CD4-positive, alpha-beta memory T cell (primary cell): ENCODE results near the gene NF2. TPM values are rescaled to one million over a fixed set of nuclear protein-coding genes. Genes with fewer than 3 reads are reported as not detected.
"Not testable (repeated sequence)": the region's sequence is repeated elsewhere in the genome, so short reads cannot be mapped to it uniquely, and the experiment has no call there.

Experiments used
- CTCF ChIA-PET: fragments of 350-600 bp; sonication (Branson Sonifier 250); formaldehyde crosslinking; loops from one replicate; lab custom pipeline; 2021; ENCODE audit warnings: inconsistent platforms; ENCODE audit not compliant: partially characterized antibody; lab: Charles Lee
- POLR2A ChIA-PET: fragments of 350-600 bp; sonication (Branson Sonifier 250); formaldehyde crosslinking; loops from one replicate; lab custom pipeline; 2021; ENCODE audit not compliant: partially characterized antibody; lab: Charles Lee
- DNase-seq, 5 donors: peaks; one replicate each; pipeline versions ENCODE4 v3.0.0 to v3.0.0-alpha.2; 2020 to 2022; ENCODE audit warnings: mixed read lengths in 1 of 5
- H3K27ac ChIP-seq: one replicate; pipeline ENCODE4 v1.7.0; 2013; ENCODE audit warnings: low read depth, low read length
- H3K27me3 ChIP-seq: 2 replicates; pipeline ENCODE4 v1.7.0; 2013; ENCODE audit warnings: mild to moderate bottlenecking, low read length, moderate library complexity; ENCODE audit not compliant: insufficient read depth
- H3K36me3 ChIP-seq: 2 replicates; pipeline ENCODE4 v1.7.0; 2013; ENCODE audit warnings: mild to moderate bottlenecking, low read length, moderate library complexity; ENCODE audit not compliant: insufficient read depth
- H3K4me1 ChIP-seq: 2 replicates; pipeline ENCODE4 v1.7.0; 2013; ENCODE audit warnings: mild to moderate bottlenecking, low read length, moderate library complexity; ENCODE audit not compliant: insufficient read depth
- H3K4me3 ChIP-seq, 2 donors: one replicate each; pipeline ENCODE4 v1.7.0; 2013; ENCODE audit warnings: low read length in 2 of 2, mild to moderate bottlenecking in 1 of 2
- H3K9me3 ChIP-seq, 2 donors: one replicate each; pipeline ENCODE4 v1.7.0; 2013; ENCODE audit warnings: low read length in 2 of 2, control low read depth in 1 of 2; ENCODE audit not compliant: control insufficient read depth in 1 of 2
- H3K27ac Mint-ChIP-seq, 7 donors: one replicate each; pipeline ENCODE4 v1.8.0; 2020 to 2021; ENCODE audit warnings: mixed read lengths in 7 of 7, mild to moderate bottlenecking in 6 of 7, inconsistent platforms in 3 of 7, moderate library complexity in 3 of 7
- H3K27me3 Mint-ChIP-seq, 2 donors: one replicate each; pipeline ENCODE4 v1.8.0; 2020 to 2021; ENCODE audit warnings: mixed read lengths in 2 of 2
- H3K36me3 Mint-ChIP-seq, 2 donors: one replicate each; pipeline ENCODE4 v1.8.0; 2020 to 2021; ENCODE audit warnings: mixed read lengths in 2 of 2, inconsistent platforms in 1 of 2, mild to moderate bottlenecking in 1 of 2
- H3K4me1 Mint-ChIP-seq, 4 donors: one replicate each; pipeline ENCODE4 v1.8.0; 2020 to 2021; ENCODE audit warnings: mixed read lengths in 4 of 4, mild to moderate bottlenecking in 1 of 4
- H3K4me3 Mint-ChIP-seq, 8 donors: one replicate each; pipeline ENCODE4 v1.8.0; 2020 to 2021; ENCODE audit warnings: mixed read lengths in 8 of 8, mild to moderate bottlenecking in 7 of 8, moderate library complexity in 6 of 8, inconsistent platforms in 3 of 8
- H3K9me3 Mint-ChIP-seq, 8 donors: one replicate each; pipeline ENCODE4 v1.8.0; 2020 to 2021; ENCODE audit warnings: mixed read lengths in 8 of 8, mild to moderate bottlenecking in 5 of 8, inconsistent platforms in 3 of 8, moderate library complexity in 1 of 8
- intact Hi-C: fragments of 100-400 bp; cut with micrococcal nuclease; formaldehyde crosslinking; loops from one replicate; pipeline ENCODE4 v1.15.1; 2023
- polyA plus RNA-seq, 2 donors: library from polyadenylated mRNA; unstranded; fragments of 300-500 nt; fragmentation: Illumina TruSeq; gene quantifications; one replicate each; pipeline ENCODE4 v1.2.3, GENCODE V29; 2021
- total RNA-seq, 2 experiments: library from RNA; stranded (reverse); gene quantifications; one replicate each; pipeline ENCODE4 v1.2.3, GENCODE V29; 2021

NF2 gene
- total RNA-seq (10 to 100 TPM; 28.3 to 31.4 TPM), polyA plus RNA-seq (10 to 100 TPM; 11.7 to 20.0 TPM)

DNA sequence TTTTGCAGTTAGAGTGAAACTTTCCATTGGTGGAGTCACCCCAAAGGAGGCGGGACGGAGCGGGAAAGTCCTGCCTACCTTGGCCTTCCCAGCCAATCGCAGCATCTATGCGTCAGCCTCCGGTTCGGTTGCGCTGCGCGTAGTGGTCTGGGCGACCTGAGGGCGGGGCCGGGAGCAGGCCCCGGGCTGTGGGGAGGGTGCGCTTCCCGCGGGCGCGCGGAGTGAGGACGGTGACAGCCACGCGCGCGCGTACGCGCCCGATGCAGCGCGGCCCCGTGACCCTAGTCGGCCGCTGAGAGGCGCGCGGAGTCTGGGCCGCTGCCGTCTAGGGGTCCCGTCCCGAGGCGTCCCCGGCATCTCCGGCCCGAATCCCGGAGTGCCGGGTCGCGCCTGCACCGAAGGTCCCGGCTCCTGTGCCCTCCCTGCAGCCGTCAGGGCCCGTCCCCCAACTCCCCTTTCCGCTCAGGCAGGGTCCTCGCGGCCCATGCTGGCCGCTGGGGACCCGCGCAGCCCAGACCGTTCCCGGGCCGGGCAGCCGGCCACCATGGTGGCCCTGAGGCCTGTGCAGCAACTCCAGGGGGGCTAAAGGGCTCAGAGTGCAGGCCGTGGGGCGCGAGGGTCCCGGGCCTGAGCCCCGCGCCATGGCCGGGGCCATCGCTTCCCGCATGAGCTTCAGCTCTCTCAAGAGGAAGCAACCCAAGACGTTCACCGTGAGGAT lies at the start of gene NF2:
Gene NF2, plus strand, starts transcription at position 276 of the 718 bp plus-strand sequence. Its CDS starts 366 bp downstream, at position 642.
- H3K36me3 Mint-ChIP-seq, result peaks cover 0 to 16% of the 10 kb centered on the region in 2 donors
- Histone ChIP-seq H3K4me1 (peaks cover 21% of the 10 kb centered on the region), H3K9me3 (no peaks in the 10 kb centered on the region), H3K4me3 (peak within 1 kb of the TSS; percentile 79 to 88), H3K27ac (peak within 1 kb of the TSS; percentile 88), H3K27me3 (no peaks in the 10 kb centered on the region), H3K36me3 (no peaks in the 10 kb centered on the region)
- H3K27me3 Mint-ChIP-seq, result no peaks in the 10 kb centered on the region
- H3K4me3 Mint-ChIP-seq, result peak within 1 kb of the TSS; percentile 90 to 99 (median 96)
- intact Hi-C loops, result loop anchor here (1.0 to 5.0 kb wide), 8 partner anchors 13 to 989 kb away; partner anchors contain the start of genes EWSR1, MTMR3, NIPSNAP1 and PES1
- H3K9me3 Mint-ChIP-seq, result no peaks in the 10 kb centered on the region
- POLR2A ChIA-PET, result interaction anchor here (0.6 to 2.3 kb wide), 18 partner anchors 8 to 820 kb away, joined by 3 to 24 read pairs (median 4); partner anchors contain the start of genes ASCC2, CCDC157, NIPSNAP1 and SF3A1
- peak within 1 kb of the TSS; percentile 80 to 98 (median 97) for H3K27ac Mint-ChIP-seq
- CTCF ChIA-PET, result interaction anchor here (0.9 to 3.5 kb wide), 8 partner anchors 8 to 49 kb away, joined by 3 to 34 read pairs (median 8); no protein-coding TSS in a partner anchor
- peaks cover 11 to 39% (median 21%) of the 10 kb centered on the region in 4 donors for H3K4me1 Mint-ChIP-seq
- peak; percentile 98 to 99 (median 99) for DNase-seq

DNA sequence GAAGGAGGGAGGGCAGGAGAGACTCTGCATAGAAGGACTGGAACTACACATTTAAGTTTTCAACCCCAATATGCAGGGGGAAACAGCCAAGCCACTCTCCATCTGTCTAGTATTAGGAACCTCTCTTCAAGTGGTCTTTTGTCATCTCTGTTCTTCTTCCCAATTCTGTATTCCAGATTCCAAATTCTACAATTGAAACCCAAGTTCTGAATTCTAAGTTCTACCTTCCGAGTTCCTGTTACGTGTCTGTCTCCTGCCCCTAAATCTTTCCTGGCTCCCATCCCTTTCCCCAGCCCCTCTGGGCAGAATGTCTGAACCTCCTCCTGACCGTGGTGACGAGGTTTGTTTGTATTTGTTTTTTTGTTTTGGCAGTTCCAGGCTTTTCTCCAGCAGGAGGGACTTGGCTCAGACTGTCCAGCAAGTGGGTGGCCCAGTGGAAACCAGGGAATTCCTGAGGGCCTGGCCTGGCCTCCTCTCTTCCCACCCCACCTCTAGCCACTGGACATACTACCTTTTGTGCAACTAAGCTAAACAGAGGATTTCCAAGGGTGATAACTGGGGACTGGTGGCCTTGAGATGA lies 48.3 kb upstream of the NF2 start:
- H3K27me3 Mint-ChIP-seq, result no peaks in the 10 kb centered on the region
- peaks cover 9 to 32% (median 18%) of the 10 kb centered on the region in 4 donors for H3K4me1 Mint-ChIP-seq
- H3K4me3 Mint-ChIP-seq, result peak overlapping the region in 7 of 8 donors; percentile 11 to 63 (median 31)
- DNase-seq, result no peak
- ChIA-PET CTCF (interaction anchor here (0.8 to 1.9 kb wide), 5 partner anchors 15 to 534 kb away, joined by 3 to 13 read pairs (median 4); no protein-coding TSS in a partner anchor), POLR2A (interaction anchor here (0.5 to 2.3 kb wide), 5 partner anchors 15 to 531 kb away, joined by 3 to 24 read pairs (median 3); partner anchors contain the start of genes ASCC2 and NF2)
- no peak overlapping the region for H3K4me3 ChIP-seq
- H3K36me3 ChIP-seq, result peaks cover 14% of the 10 kb centered on the region
- peaks cover 8% of the 10 kb centered on the region for H3K4me1 ChIP-seq
- H3K9me3 ChIP-seq, result no peaks in the 10 kb centered on the region
- peaks cover 0 to 3% (median 0%) of the 10 kb centered on the region in 8 donors for H3K9me3 Mint-ChIP-seq
- H3K36me3 Mint-ChIP-seq, result peaks cover 28 to 47% of the 10 kb centered on the region in 2 donors
- intact Hi-C loops, result no loop called here
- H3K27ac ChIP-seq, result no peak overlapping the region
- no peaks in the 10 kb centered on the region for H3K27me3 ChIP-seq
- peak overlapping the region; percentile 62 to 99 (median 78) for H3K27ac Mint-ChIP-seq

DNA sequence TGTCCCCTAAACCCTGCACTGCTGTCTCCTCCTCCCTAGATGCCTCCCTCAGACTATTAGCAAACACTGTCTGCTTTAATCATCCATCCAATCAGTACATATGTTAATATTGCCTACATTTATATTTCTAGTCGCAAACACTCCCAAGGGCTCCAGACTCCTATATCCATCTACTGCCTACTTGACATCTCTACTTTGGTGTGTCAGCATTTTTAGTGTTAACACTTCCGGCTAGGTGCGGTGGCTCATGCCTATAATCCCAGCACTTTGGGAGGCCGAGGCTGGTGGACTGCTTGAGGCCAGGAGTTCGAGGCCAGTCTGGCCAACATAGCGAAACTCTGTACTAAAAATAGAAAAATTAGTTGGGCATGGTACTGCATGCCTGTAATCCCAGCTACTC lies 44.4 kb upstream of the NF2 start:
- peaks cover 31% of the 10 kb centered on the region for H3K36me3 ChIP-seq
- DNase-seq, result no peak
- ChIA-PET POLR2A (interaction anchor here (0.6 kb wide), 1 partner anchor 476 kb away, joined by 3 read pairs; no protein-coding TSS in a partner anchor), CTCF (no interaction called here)
- Mint-ChIP-seq H3K36me3 (peaks cover 36 to 57% of the 10 kb centered on the region in 2 donors), H3K27ac (peak overlapping the region in 1 of 7 donors; percentile 11), H3K27me3 (no peaks in the 10 kb centered on the region), H3K4me1 (peaks cover 0 to 6% (median 3%) of the 10 kb centered on the region in 4 donors), H3K9me3 (peaks cover 0 to 3% (median 0%) of the 10 kb centered on the region in 8 donors), H3K4me3 (no peak overlapping the region)
- peaks cover 5% of the 10 kb centered on the region for H3K4me1 ChIP-seq
- H3K9me3 ChIP-seq, result no peaks in the 10 kb centered on the region
- intact Hi-C loops, result no loop called here
- no peak overlapping the region for H3K27ac ChIP-seq
- H3K4me3 ChIP-seq, result no peak overlapping the region
- no peaks in the 10 kb centered on the region for H3K27me3 ChIP-seq

DNA sequence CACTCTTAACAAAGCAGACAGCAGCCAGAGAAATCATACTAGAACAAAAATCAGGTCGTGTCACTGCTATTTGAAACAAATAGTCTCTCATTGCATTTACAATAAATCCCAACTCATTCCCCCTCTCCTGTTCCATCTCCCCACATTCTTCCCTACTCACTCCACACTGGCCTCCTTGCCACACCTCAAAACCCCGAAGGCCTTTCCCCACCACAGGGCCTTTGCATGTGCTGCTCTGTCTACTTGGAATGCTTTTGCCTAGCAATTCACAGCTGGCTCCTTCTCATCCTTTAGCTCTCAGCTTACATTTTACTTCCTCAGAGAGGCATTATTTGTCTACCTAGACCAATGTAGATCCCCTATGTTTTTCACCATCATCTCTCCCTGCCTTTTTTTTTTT lies 43.6 kb upstream of the NF2 start:
- POLR2A ChIA-PET, result no interaction called here
- Mint-ChIP-seq H3K27ac (peak overlapping the region in 3 of 7 donors; percentile 37 to 41 (median 38)), H3K4me3 (no peak overlapping the region), H3K27me3 (no peaks in the 10 kb centered on the region), H3K4me1 (peaks cover 0 to 2% (median 1%) of the 10 kb centered on the region in 4 donors), H3K9me3 (peaks cover 0 to 3% (median 0%) of the 10 kb centered on the region in 8 donors), H3K36me3 (peaks cover 39 to 55% of the 10 kb centered on the region in 2 donors)
- Histone ChIP-seq H3K27ac (no peak overlapping the region), H3K27me3 (no peaks in the 10 kb centered on the region), H3K36me3 (peaks cover 31% of the 10 kb centered on the region), H3K9me3 (no peaks in the 10 kb centered on the region), H3K4me3 (no peak overlapping the region), H3K4me1 (no peaks in the 10 kb centered on the region)
- DNase-seq, result no peak
- CTCF ChIA-PET, result no interaction called here
- intact Hi-C loops, result no loop called here

DNA sequence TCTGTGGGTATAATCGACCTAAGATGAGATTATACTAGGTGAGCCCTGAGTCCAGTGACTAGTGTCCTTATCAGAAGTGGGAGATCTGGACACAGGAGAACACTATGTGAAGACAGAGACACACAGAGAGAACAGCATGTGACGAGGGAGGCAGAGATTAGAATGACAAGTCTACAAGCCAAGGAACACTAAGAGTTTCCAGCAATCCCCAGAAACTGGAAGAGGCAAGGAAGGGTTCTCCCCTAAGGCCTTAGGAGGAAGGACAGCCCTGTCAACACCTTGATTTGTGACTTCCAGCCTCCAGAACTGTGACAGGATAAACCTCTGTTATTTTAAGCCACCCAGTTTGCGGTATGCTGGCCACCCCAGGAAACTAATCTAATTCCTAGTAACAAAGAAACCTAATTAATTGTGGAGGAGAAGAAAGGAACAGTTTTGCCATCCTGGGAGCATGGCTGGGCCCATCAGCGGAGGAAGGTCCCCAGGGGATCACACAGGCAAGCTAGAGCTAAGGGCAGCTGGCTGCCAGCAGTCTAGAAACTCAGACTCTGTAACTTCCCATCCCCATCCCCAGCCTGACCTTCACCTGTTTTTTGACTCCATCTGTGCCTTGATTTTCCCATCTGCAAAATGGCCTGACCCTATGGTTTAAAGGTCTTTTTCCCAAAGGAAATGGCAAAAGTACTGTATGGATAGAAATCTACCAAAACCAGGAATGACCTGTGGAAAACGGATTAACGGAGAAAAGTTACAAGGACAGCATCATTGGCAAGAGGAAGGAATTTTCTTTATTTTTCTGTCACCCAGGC lies 39.6 kb upstream of the NF2 start:
- Histone ChIP-seq H3K36me3 (peaks cover 18% of the 10 kb centered on the region), H3K4me1 (no peaks in the 10 kb centered on the region), H3K9me3 (no peaks in the 10 kb centered on the region), H3K4me3 (no peak overlapping the region), H3K27ac (no peak overlapping the region), H3K27me3 (no peaks in the 10 kb centered on the region)
- Mint-ChIP-seq H3K9me3 (peaks cover 0 to 1% (median 0%) of the 10 kb centered on the region in 8 donors), H3K27ac (peak overlapping the region in 2 of 7 donors; percentile 35 to 57), H3K4me1 (peaks cover 0 to 1% (median 0%) of the 10 kb centered on the region in 4 donors), H3K4me3 (no peak overlapping the region), H3K27me3 (no peaks in the 10 kb centered on the region), H3K36me3 (peaks cover 42 to 47% of the 10 kb centered on the region in 2 donors)
- intact Hi-C loops, result no loop called here
- CTCF ChIA-PET, result no interaction called here
- POLR2A ChIA-PET, result no interaction called here
- DNase-seq, result no peak

DNA sequence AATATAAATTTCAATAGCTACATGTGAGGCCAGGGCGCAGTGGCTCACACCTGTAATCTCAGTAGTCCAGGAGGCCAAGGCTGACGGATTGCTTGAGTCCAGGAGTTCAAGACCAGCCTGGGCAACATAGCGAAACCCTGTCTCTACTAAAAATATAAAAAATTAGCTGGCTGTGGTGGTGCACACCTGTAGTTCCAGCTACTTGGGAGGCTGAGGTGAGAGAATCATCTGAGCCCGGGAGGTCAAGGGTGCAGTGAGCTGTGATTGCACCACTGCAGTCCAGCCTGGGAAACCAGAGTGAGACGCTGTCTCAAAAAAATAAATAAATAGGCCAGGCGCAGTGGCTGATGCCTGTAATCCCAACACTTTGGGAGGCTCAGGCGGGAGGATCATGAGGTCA lies 36.9 kb upstream of the NF2 start:
- H3K9me3 ChIP-seq, H3K27me3 ChIP-seq, DNase-seq, H3K4me3 ChIP-seq, intact Hi-C loops, H3K4me3 Mint-ChIP-seq, H3K4me1 Mint-ChIP-seq, H3K27ac Mint-ChIP-seq, H3K9me3 Mint-ChIP-seq, H3K27ac ChIP-seq, H3K4me1 ChIP-seq, H3K27me3 Mint-ChIP-seq: not testable (repeated sequence)
- peaks cover 15% of the 10 kb centered on the region for H3K36me3 ChIP-seq
- ChIA-PET CTCF (interaction anchor here (1.6 kb wide), 1 partner anchor 38 kb away, joined by 3 read pairs; no protein-coding TSS in a partner anchor), POLR2A (interaction anchor here (1.1 kb wide), 1 partner anchor 13 kb away, joined by 3 read pairs; the partner anchor contains the start of gene THOC5)
- peaks cover 31 to 38% of the 10 kb centered on the region in 2 donors for H3K36me3 Mint-ChIP-seq
